ENCODE data around the gene SQOR.

The SQOR gene

GRCh38 chr15:45714590-45715488 lies 80.0 kb downstream of the SQOR start:
- peak; percentile 71 for DNase-seq

DNA sequence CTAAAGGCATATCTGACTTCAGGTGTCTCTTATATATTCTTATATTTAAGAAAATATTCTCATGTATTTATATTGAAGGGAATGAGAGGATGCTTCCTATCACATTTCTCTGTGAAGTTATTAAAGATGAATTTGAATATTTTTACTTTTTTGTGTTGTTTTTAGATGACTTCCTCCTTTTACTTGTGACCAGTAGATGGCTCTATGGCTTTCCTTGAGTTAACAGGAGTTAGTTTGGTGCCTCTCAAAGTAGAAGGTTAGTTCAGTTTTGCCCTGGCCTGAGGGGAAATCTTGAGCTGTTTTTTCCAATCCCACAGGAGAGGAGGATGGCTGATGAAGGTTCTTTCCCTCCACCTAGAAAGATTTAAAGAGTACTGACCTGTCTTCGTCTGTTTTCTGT lies 80.7 kb downstream of the SQOR start:
- DNase-seq = no peak

- no peak for DNase-seq
Observed at GRCh38 chr15:45719490-45719889, 84.7 kb downstream of the SQOR start.

GRCh38 chr15:45720183-45720582 lies 85.4 kb downstream of the SQOR start:
- DNase-seq = no peak

- no peak for DNase-seq
Observed at GRCh38 chr15:45728641-45729040, 93.8 kb downstream of the SQOR start.

DNA sequence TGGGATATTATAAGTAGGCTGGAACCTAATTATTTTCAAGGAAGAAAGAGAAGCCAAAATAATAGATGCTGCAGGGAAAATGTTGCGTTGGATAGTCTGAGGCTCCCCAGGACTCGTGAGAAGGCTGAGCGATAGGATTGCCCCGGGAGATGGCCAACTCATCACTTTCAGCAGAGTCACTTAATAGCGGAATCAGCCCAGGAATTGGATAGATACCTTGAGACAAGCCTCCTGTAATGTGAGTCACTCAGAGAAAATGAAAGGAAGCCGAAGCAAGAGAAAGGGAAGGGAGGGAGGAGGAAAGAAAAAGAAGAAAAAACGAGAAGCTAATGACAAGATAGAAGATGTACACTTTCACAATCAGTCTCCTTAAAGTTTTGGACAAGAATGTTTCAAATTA lies 94.3 kb downstream of the SQOR start:
- DNase-seq = no peak

- DNase-seq = no peak
Observed at GRCh38 chr15:45731343-45731742, 96.5 kb downstream of the SQOR start.

DNA sequence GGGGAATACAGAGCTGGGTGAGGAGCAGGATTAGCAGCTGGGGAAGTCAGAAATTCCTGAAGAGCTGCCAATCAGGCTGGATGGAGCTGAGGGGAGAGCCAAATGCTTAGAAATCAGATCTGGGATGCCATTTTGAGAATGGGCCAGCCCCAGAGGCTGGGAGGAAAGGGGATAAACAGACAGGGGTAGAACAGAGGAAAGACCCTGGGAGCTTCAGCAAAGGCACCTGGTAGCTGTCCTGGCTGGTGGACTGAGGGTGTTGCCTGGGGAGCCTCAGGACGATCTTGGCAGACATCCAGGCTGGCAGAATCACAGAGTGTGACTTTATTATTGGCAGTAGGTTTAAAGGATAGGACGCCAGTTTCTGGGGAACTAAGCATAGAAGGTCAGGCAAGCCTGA lies 97.8 kb downstream of the SQOR start:
- DNase-seq = no peak

DNA sequence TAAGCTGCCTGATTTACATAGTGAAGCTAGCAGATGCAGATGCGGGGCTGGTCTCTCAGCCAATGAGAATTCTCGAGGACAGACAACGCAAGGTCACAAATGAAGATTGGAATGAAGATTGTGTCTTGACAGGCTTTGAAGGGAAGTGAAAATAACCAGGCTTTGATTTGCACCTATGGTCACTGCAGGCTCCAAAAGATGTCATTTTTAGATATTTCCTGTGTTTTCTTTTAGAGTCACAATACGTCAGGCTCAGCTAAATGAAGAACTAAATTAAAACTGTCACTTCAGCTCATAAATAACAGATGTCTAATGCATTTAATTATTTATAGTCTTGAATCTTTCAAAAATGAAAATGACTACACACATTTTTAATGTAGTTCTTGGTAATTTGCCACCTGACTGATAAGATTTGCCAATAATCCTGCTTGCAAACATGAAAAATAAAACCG lies 99.5 kb downstream of the SQOR start:
- no peak for DNase-seq
